ENCODE results near the gene DAPK2.
A peak's percentile ranks its signal among the peaks of the same experiment; 100 is the strongest.

The DAPK2 gene

DNA sequence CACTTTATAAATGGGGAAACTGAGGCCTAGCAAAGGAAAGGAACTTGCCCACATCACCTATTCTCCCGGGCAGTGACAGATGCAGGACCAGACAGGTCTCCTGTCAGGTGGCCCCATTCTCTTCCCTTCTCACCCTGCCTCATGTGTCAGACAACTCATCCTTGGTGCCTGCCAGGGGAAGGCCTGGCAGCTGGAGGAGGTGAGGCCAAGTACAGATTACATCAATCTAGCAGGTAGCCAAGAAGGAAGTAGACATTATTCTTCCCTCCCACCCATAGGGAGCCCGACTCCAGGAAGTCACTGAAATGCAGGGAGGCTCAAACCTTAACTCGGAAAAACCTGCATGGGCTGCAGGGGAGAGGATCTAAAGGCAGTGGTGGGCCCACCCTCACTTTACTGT is 39.6 kb downstream of the DAPK2 start:
- peak; percentile 81 for DNase-seq (ENCODE audit: low read depth)
- TF ChIP-seq, protein P1, sequence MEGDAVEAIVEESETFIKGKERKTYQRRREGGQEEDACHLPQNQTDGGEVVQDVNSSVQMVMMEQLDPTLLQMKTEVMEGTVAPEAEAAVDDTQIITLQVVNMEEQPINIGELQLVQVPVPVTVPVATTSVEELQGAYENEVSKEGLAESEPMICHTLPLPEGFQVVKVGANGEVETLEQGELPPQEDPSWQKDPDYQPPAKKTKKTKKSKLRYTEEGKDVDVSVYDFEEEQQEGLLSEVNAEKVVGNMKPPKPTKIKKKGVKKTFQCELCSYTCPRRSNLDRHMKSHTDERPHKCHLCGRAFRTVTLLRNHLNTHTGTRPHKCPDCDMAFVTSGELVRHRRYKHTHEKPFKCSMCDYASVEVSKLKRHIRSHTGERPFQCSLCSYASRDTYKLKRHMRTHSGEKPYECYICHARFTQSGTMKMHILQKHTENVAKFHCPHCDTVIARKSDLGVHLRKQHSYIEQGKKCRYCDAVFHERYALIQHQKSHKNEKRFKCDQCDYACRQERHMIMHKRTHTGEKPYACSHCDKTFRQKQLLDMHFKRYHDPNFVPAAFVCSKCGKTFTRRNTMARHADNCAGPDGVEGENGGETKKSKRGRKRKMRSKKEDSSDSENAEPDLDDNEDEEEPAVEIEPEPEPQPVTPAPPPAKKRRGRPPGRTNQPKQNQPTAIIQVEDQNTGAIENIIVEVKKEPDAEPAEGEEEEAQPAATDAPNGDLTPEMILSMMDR (IDR thresholded peaks at IDR 0.05; ENCODE audit: control insufficient read depth, extremely low read depth, insufficient read depth), result no peak

DNA sequence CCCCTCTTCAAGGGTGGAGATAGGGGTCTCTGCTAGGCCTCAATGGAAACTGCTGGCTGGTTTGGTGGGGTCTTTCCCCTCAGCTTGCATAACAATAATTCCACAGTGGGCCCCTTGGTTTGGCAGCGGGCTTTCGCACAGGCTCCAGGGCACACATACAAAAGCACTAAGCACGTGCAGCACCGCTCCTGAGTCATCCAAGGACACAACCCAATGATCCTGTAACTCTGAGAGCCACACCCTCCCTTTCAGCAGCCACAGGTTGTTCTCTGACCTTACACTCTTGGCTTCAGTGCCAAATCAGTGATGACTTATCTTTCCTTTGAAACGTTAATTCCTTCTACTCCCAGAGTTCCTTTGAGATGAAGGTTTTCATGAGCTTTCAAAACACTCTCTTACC is 41.7 kb downstream of the DAPK2 start:
- TF ChIP-seq, protein P1 (IDR thresholded peaks at IDR 0.05; ENCODE audit: control insufficient read depth, extremely low read depth, insufficient read depth), result no peak
- DNase-seq (ENCODE audit: low read depth), result peak; percentile 64
- H3K4me3 ChIP-seq (ENCODE audit: low read depth, low read length), result no peak overlapping the region

More for the DNA sequence above, 39.6 kb downstream of the DAPK2 start:
- H3K4me3 ChIP-seq (ENCODE audit: low read depth, low read length), result no peak overlapping the region

DNA sequence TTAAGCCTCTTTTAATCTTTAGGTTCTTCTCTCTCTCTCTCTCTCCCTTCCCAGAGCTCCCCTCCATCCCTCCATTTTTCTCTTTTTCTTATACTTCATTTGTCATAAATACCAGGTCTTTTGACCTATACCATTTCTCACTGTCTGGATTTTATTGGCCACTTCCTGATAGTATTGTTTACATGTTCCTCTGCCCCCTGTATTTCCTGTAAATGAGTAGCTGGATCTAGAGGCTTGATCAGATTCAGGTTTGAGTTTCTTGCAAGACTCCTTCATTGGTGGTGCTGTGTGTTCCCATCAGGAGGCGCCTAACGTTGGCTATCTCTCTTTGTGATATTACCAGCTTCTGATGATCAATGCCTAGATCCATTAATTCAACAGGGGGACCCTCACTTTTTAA is 42.2 kb downstream of the DAPK2 start:
- no peak overlapping the region for H3K4me3 ChIP-seq (ENCODE audit: low read depth, low read length)
- TF ChIP-seq, protein P1 (IDR thresholded peaks at IDR 0.05; ENCODE audit: control insufficient read depth, extremely low read depth, insufficient read depth), result no peak
- no peak for DNase-seq (ENCODE audit: low read depth)

DNA sequence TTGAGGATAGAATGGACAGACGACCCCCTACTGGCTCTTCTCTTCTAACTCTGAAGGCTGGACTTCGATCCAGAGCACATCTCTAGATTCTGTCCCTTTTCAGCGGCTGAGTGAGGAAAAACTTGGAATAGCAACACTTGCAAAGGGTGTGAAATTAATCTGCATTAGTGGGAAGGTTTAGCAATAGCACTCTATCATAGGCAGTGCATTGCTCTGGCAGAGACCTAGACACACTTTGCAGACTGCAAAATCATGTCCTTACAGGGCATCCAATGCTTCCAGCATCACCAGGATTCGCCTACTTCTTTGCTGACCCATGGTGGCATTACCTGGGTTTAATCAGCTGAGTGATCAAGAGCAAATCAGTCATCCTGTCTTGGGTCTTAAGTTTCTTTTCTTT is 43.1 kb downstream of the DAPK2 start:
- no peak for DNase-seq (ENCODE audit: low read depth)
- no peak overlapping the region for H3K4me3 ChIP-seq (ENCODE audit: low read depth, low read length)
- TF ChIP-seq, protein P1 (IDR thresholded peaks at IDR 0.05; ENCODE audit: control insufficient read depth, extremely low read depth, insufficient read depth), result no peak

DNA sequence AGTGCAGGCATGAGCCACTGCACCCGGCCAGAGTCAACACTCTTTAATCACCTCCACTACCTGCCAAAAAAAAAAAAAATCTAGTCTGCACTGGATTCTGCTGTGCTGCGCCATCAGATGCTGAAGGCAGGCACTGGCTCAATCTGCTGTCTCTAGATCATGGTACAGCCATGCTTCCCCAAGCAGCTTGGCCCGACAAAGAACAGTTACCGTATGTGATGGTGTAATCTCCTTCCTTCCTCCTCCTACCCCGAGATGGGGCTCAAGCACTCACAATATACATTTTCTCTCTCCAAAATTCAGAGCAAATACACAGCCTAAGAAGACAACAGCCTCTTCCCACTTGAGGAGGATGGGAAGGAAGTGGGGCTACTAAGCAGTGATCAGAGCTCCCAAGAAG is 45.1 kb downstream of the DAPK2 start:
- DNase-seq (ENCODE audit: low read depth), result no peak
- TF ChIP-seq, protein P1 (IDR thresholded peaks at IDR 0.05; ENCODE audit: control insufficient read depth, extremely low read depth, insufficient read depth), result no peak

DNA sequence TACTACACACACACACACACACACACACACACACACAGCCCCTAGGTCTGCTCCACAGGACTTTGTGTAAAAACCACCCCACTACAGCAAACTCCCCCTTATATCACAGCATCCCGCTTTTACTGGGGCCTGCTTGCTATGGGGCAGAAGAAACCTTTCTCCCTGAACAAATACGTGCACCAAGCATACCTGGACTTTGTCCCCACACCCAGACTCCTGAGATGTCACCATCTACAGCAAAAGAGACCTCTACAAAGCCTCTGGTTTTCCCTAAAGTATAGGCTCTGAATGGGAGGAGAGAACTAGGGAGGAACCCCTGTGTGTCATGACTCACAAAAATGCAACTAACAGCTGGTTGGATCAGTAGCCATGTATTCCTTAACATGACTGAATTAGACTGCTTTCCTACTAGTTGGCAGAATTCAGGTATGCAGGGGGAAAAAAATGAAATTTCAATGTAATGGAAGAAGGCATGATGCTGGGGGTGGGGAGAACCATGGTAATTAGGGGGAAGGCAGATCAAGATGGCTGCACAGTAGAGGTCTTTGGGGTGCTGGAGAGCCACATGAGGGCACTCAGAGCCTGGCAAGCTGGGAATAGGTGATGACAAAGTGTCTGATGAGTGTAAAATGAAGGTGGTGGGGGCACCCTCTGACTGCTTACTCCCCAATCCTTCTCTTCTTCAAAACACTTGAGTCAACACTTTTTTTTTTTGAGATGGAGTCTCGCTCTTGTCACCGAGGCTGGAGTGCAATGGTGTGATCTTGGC is 45.9 kb downstream of the DAPK2 start:
- no peak for DNase-seq (ENCODE audit: low read depth)
- TF ChIP-seq, protein P1 (IDR thresholded peaks at IDR 0.05; ENCODE audit: control insufficient read depth, extremely low read depth, insufficient read depth), result no peak

More for the DNA sequence above, 45.1 kb downstream of the DAPK2 start:
- no peak overlapping the region for H3K4me3 ChIP-seq (ENCODE audit: low read depth, low read length)

DNA sequence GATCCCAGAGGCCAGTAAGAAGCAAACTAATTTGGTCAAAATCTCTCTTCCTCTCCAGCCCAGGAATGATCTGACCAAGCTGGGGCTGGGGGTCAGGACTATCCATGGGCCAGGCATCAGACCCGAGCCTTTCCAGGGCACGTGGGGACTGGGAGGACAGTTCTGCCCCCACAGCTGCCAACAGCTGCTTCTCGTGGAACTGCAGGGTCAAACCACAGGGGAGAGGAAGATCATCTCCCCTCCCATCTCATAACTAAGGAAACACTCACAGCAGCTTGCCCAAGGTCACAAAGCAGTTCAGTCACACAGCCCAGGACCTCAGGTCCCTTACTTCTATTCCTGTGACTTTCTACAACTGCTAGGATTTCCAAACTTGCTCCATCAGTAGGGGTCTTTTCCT is 47.1 kb downstream of the DAPK2 start:
- DNase-seq (ENCODE audit: low read depth), result no peak
- TF ChIP-seq, protein P1 (IDR thresholded peaks at IDR 0.05; ENCODE audit: control insufficient read depth, extremely low read depth, insufficient read depth), result no peak
- H3K4me3 ChIP-seq (ENCODE audit: low read depth, low read length), result no peak overlapping the region

More for the DNA sequence above, 45.9 kb downstream of the DAPK2 start:
- H3K4me3 ChIP-seq (ENCODE audit: low read depth, low read length), result no peak overlapping the region

Measured in LNCaP clone FGC (cell line).